H9 (cell line): ENCODE measurements around the gene TRABD2B. TPM values are rescaled to one million over a fixed set of nuclear protein-coding genes. Genes with fewer than 3 reads are reported as not detected.

ENCODE experiments used
- DNase-seq: peaks from one replicate; pipeline ENCODE4 v3.0.0-alpha.2; 2017
- H2AFZ ChIP-seq: one replicate; pipeline ENCODE4 v1.6.1; 2013; ENCODE audit warnings: mild to moderate bottlenecking, low read length, control low read depth, moderate library complexity
- H2AK5ac ChIP-seq: 2 replicates; pipeline ENCODE4 v1.6.1; 2013; ENCODE audit warnings: low read length, control low read depth, mixed read lengths; ENCODE audit not compliant: insufficient read length
- H2BK120ac ChIP-seq: one replicate; pipeline ENCODE4 v1.6.1; 2013; ENCODE audit warnings: low read depth, mild to moderate bottlenecking, low read length, control low read depth, inconsistent platforms; ENCODE audit not compliant: poor library complexity, severe bottlenecking
- H2BK12ac ChIP-seq: 2 replicates; pipeline ENCODE4 v1.6.1; 2013; ENCODE audit warnings: low read length, control low read depth, mixed read lengths, low read depth; ENCODE audit not compliant: insufficient read length
- H2BK15ac ChIP-seq: 2 replicates; pipeline ENCODE4 v1.6.1; 2013; ENCODE audit warnings: low read depth, low read length, control low read depth
- H2BK20ac ChIP-seq: one replicate; pipeline ENCODE4 v1.6.1; 2013; ENCODE audit warnings: low read depth, mild to moderate bottlenecking, low read length, control low read depth, inconsistent platforms; ENCODE audit not compliant: poor library complexity, severe bottlenecking
- H2BK5ac ChIP-seq: 2 replicates; pipeline ENCODE4 v1.6.1; 2013; ENCODE audit warnings: low read length, control low read depth, mixed read lengths; ENCODE audit not compliant: insufficient read length
- H3K14ac ChIP-seq: 2 replicates; pipeline ENCODE4 v1.6.1; 2013; ENCODE audit warnings: low read length, control low read depth; ENCODE audit not compliant: insufficient read depth
- H3K18ac ChIP-seq: 2 replicates; pipeline ENCODE4 v1.6.1; 2013; ENCODE audit warnings: low read depth, mild to moderate bottlenecking, mixed read lengths, low read length, control low read depth; ENCODE audit not compliant: insufficient read length
- H3K23ac ChIP-seq: 2 replicates; pipeline ENCODE4 v1.6.1; 2013; ENCODE audit warnings: low read length, control low read depth, mixed read lengths, low read depth; ENCODE audit not compliant: insufficient read length
- H3K23me2 ChIP-seq: 2 replicates; pipeline ENCODE4 v1.6.1; 2013; ENCODE audit warnings: low read depth, mild to moderate bottlenecking, mixed read lengths, low read length, control low read depth; ENCODE audit not compliant: insufficient read length, poor library complexity, severe bottlenecking
- H3K27ac ChIP-seq: 2 replicates; pipeline ENCODE4 v1.5.1; 2013; ENCODE audit warnings: low read length, control low read depth, mixed read lengths, low read depth; ENCODE audit not compliant: insufficient read length
- H3K27me3 ChIP-seq: 2 replicates; pipeline ENCODE4 v1.6.1; 2013; ENCODE audit warnings: low read length, control low read depth, inconsistent platforms; ENCODE audit not compliant: insufficient read depth
- H3K4ac ChIP-seq: 2 replicates; pipeline ENCODE4 v1.6.1; 2013; ENCODE audit warnings: low read depth, mild to moderate bottlenecking, control low read depth, inconsistent platforms, low read length, moderate library complexity
- H3K4me1 ChIP-seq: 2 replicates; pipeline ENCODE4 v1.6.1; 2013; ENCODE audit warnings: low read length, control low read depth, inconsistent platforms; ENCODE audit not compliant: insufficient read depth
- H3K4me2 ChIP-seq: 2 replicates; pipeline ENCODE4 v1.6.1; 2013; ENCODE audit warnings: low read length, control low read depth, mixed read lengths; ENCODE audit not compliant: insufficient read length, insufficient read depth
- H3K56ac ChIP-seq: 2 replicates; pipeline ENCODE4 v1.6.1; 2013; ENCODE audit warnings: low read depth, mild to moderate bottlenecking, mixed read lengths, low read length, control low read depth; ENCODE audit not compliant: insufficient read length
- H3K79me1 ChIP-seq: 2 replicates; pipeline ENCODE4 v1.6.1; 2013; ENCODE audit warnings: low read depth, mild to moderate bottlenecking, moderate library complexity, low read length, control low read depth, inconsistent platforms; ENCODE audit not compliant: insufficient read depth, poor library complexity, severe bottlenecking
- H3K79me2 ChIP-seq: 2 replicates; pipeline ENCODE4 v1.6.1; 2013; ENCODE audit warnings: low read length, control low read depth, inconsistent platforms; ENCODE audit not compliant: insufficient read depth
- H3K9ac ChIP-seq: 2 replicates; pipeline ENCODE4 v1.6.1; 2013; ENCODE audit warnings: low read length, control low read depth, mixed read lengths; ENCODE audit not compliant: insufficient read length; ENCODE audit errors: extremely low read depth
- H3K9me3 ChIP-seq: one replicate; pipeline ENCODE4 v1.6.1; 2013; ENCODE audit warnings: low read depth, low read length, inconsistent platforms; ENCODE audit not compliant: control insufficient read depth
- H3T11ph ChIP-seq: one replicate; pipeline ENCODE4 v1.6.1; 2013; ENCODE audit warnings: mild to moderate bottlenecking, low read length, control low read depth, inconsistent platforms
- H4K20me1 ChIP-seq: one replicate; pipeline ENCODE4 v1.6.1; 2013; ENCODE audit not compliant: control insufficient read depth, insufficient read length, insufficient read depth
- H4K5ac ChIP-seq: 2 replicates; pipeline ENCODE4 v1.6.1; 2013; ENCODE audit warnings: low read depth, mild to moderate bottlenecking, mixed read lengths, low read length, control low read depth; ENCODE audit not compliant: insufficient read length
- H4K8ac ChIP-seq: replicated peaks from 2 replicates; pipeline ENCODE4 v1.6.1; 2013; ENCODE audit warnings: low read length, control low read depth, mixed read lengths, low read depth; ENCODE audit not compliant: insufficient read length
- H4K91ac ChIP-seq: 2 replicates; pipeline ENCODE4 v1.6.1; 2013; ENCODE audit warnings: low read depth, mild to moderate bottlenecking, moderate library complexity, mixed read lengths, low read length, control low read depth; ENCODE audit not compliant: insufficient read length
- H3K27ac Mint-ChIP-seq, 3 experiments: 2 replicates in 2 of 3; 3 replicates in 1 of 3; pipeline ENCODE4 v1.8.0; 2020 to 2021; ENCODE audit warnings: mixed read lengths in 3 of 3, mild to moderate bottlenecking in 1 of 3, moderate library complexity in 1 of 3
- H3K27me3 Mint-ChIP-seq: 2 replicates; pipeline ENCODE4 v1.8.0; 2021; ENCODE audit warnings: low read depth, mild to moderate bottlenecking, moderate library complexity, mixed read lengths
- H3K36me3 Mint-ChIP-seq, 3 experiments: 2 replicates in 2 of 3; 3 replicates in 1 of 3; pipeline ENCODE4 v1.8.0; 2020 to 2021; ENCODE audit warnings: low read depth in 3 of 3, mixed read lengths in 3 of 3; ENCODE audit not compliant: insufficient read depth in 1 of 3
- H3K4me1 Mint-ChIP-seq, 2 experiments: 2 replicates each; pipeline ENCODE4 v1.8.0; 2020; ENCODE audit warnings: mixed read lengths in 2 of 2
- H3K4me3 Mint-ChIP-seq, 2 experiments: 2 replicates in 1 of 2; 3 replicates in 1 of 2; pipeline ENCODE4 v1.8.0; 2020 to 2021; ENCODE audit warnings: mild to moderate bottlenecking in 2 of 2, mixed read lengths in 2 of 2, moderate library complexity in 1 of 2
- H3K9me3 Mint-ChIP-seq, 2 experiments: 2 replicates in 1 of 2; 3 replicates in 1 of 2; pipeline ENCODE4 v1.8.0; 2020; ENCODE audit warnings: mild to moderate bottlenecking in 2 of 2, mixed read lengths in 2 of 2, moderate library complexity in 1 of 2
- CTCF ChIP-seq: fragments of 200-600 bp; sonication (generic); conservative IDR thresholded peaks from 3 replicates; pipeline ENCODE4 v1.8.0; 2021; ENCODE audit warnings: antibody characterized with exemption, mild to moderate bottlenecking
- WGBS: extraction: QIAGEN DNeasy Blood & Tissue Kit; methylation state at CpG from one replicate; pipeline ENCODE4 v1.1.7; 2013; ENCODE audit warnings: missing lambda C conversion rate, low lambda C conversion rate, mixed read lengths; ENCODE audit not compliant: insufficient read length; ENCODE audit errors: extremely low coverage; 5-methylcytosine and 5-hydroxymethylcytosine counted together
- total RNA-seq: library from RNA; stranded (reverse); gene quantifications from 2 replicates; pipeline ENCODE4 v1.2.1, GENCODE V29; 2021

The TRABD2B gene
- total RNA-seq, 1 experiment from 2014 or later = 2.3 TPM

- DNase-seq = no peak
- no peak for TF ChIP-seq CTCF
- H3K27me3 Mint-ChIP-seq = no peaks in the 10 kb centered on the region; the same call in 1 of the 2 replicates
- H3K4me1 Mint-ChIP-seq = peaks cover 17 to 22% of the 10 kb centered on the region in 2 experiments
- H4K91ac ChIP-seq = no peak overlapping the region
- no peak overlapping the region for H2BK20ac ChIP-seq
- no peaks in the 10 kb centered on the region for H3K23me2 ChIP-seq
- no peaks in the 10 kb centered on the region for H3K9me3 ChIP-seq
- H3K79me1 ChIP-seq = no peaks in the 10 kb centered on the region
- H3K4me2 ChIP-seq = no peak overlapping the region
- H3K9me3 Mint-ChIP-seq = no peaks in the 10 kb centered on the region; a peak in 1 of 5 replicates
- H3T11ph ChIP-seq = no peak overlapping the region
- H2BK120ac ChIP-seq = no peak overlapping the region
- no peak overlapping the region for H3K4me3 Mint-ChIP-seq
- no peaks in the 10 kb centered on the region for H3K27me3 ChIP-seq
- no peak overlapping the region for H3K9ac ChIP-seq
- no peak overlapping the region; the same call in 1 of the 2 replicates for H3K14ac ChIP-seq
- H4K5ac ChIP-seq = no peak overlapping the region
- no peak overlapping the region for H2BK12ac ChIP-seq
- H3K4ac ChIP-seq = no peak overlapping the region
- H2BK5ac ChIP-seq = no peak overlapping the region
- H3K36me3 Mint-ChIP-seq = no peaks in the 10 kb centered on the region
- H4K8ac ChIP-seq = no peak overlapping the region
- no peak overlapping the region for H3K18ac ChIP-seq
- no peaks in the 10 kb centered on the region; the same call in 1 of the 2 replicates for H3K4me1 ChIP-seq
- H3K56ac ChIP-seq = no peak overlapping the region
- H3K79me2 ChIP-seq = no peaks in the 10 kb centered on the region
- H2AFZ ChIP-seq = no peak overlapping the region
- H2AK5ac ChIP-seq = no peak overlapping the region
- H3K27ac Mint-ChIP-seq = no peak overlapping the region; a peak in 1 of 7 replicates
- H4K20me1 ChIP-seq = no peaks in the 10 kb centered on the region
- H2BK15ac ChIP-seq = no peak overlapping the region
- H3K23ac ChIP-seq = no peak overlapping the region
- H3K27ac ChIP-seq = no peak overlapping the region
- no CpG with 5 or more reads among the region's 9 CpGs for WGBS
These were observed 85.8 kb downstream of the TRABD2B start for GRCh38 chr1:47911424-47911823.
